GM21390 (cell line): Measurements from ENCODE around the gene IL36RN.

Experiments used
- ATAC-seq: cut with Tn5 transposase; IDR thresholded peaks from one replicate; pipeline ENCODE4 v1.9.1; 2021; ENCODE audit not compliant: unreplicated experiment

The IL36RN gene

GRCh38 chr2:113058998-113059960 lies at the start of gene IL36RN:
TSS of gene IL36RN (plus strand) at chr2:113059198. CDS start at chr2:113059439, 241 bp downstream.
- no peak for ATAC-seq

GRCh38 chr2:113009622-113010021 lies 49.4 kb upstream of the IL36RN start:
- no peak for ATAC-seq

- ATAC-seq = no peak
These were observed 48.9 kb upstream of the IL36RN start for GRCh38 chr2:113010088-113010487.

- no peak for ATAC-seq
These were observed 47.9 kb upstream of the IL36RN start for GRCh38 chr2:113011108-113011507.

DNA sequence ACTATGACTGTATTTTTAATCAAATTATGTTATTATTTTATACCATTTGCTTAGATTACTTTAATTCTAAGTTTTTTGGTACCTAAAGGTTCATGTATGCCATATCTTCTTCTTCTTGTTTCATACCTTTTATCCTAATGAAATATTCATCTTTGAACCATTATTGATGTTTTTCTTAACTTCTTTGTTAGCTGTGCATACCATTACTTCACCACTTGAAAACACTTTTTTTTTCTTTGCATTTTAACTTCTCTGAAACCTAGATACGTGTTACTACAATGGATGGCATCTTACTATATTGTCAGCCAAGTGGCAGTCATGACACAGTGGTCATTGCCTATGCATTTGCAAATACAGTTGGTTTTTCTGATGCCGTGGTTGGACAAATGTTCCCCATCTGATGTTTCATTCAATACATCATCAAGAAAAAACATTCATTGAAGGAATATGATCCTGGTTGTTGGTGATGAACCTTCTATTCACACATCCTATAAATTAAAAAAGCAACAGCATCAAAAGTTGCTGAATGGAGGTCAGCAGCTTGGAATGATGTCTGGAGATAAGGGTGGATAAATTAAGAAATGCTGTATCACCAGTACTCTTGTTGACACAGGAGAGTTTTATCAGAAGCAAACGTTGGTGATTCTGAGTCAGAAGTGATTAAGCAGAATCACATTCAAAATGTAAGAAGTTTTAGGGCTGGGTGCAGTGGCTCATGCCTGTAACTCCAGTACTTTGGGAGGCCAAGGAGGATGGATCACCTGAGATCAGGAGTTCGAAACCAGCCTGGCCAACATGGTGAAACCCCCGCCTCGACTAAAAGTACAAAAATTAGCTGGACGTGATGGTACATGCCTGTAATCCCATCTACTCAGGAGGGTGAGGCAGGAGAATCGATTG lies 46.3 kb upstream of the IL36RN start:
- no peak for ATAC-seq

GRCh38 chr2:113013336-113013661 lies 45.7 kb upstream of the IL36RN start:
- ATAC-seq = no peak

DNA sequence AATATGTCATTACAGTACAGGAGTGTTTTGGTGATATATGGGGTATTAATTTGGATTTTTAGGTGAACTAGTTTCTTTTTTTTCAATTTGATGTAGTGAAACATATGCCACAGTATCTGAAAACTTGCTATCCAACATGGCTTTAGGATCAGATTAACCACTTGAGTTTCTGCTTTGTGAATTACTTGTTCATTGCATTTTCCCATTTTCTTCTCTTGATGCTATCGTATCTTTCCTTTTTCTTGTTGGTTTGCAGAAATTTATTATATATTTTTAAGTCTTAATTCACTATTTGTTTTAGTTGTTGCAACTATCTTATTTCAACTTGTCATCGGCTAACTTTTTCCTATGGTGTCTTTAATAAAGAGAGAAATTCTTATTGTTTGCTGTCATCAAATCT lies 44.9 kb upstream of the IL36RN start:
- no peak for ATAC-seq

DNA sequence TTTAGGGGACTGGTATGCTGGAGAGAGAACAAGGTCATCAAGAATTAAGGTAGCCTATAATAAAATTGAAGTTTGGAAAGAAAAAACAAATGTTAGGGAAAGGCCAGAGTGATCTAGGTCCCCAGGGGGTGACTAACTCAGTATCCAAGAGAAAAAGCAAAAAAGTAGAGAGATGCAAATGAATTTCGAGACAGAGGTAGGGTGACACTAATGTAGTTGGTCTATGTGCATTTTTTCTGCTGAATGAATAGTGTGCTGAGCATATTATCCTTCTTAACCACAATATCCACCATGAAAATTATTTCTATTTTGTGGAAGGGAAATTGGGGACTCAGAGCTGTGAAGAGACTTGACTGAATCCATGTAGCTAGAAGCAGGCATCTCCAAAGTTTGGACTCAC lies 44.0 kb upstream of the IL36RN start:
- ATAC-seq = no peak

GRCh38 chr2:113015655-113016054 lies 43.3 kb upstream of the IL36RN start:
- ATAC-seq = no peak

- no peak for ATAC-seq
These were observed 40.5 kb upstream of the IL36RN start for GRCh38 chr2:113018509-113018908.

GRCh38 chr2:113021312-113021711 lies 37.7 kb upstream of the IL36RN start:
- no peak for ATAC-seq

DNA sequence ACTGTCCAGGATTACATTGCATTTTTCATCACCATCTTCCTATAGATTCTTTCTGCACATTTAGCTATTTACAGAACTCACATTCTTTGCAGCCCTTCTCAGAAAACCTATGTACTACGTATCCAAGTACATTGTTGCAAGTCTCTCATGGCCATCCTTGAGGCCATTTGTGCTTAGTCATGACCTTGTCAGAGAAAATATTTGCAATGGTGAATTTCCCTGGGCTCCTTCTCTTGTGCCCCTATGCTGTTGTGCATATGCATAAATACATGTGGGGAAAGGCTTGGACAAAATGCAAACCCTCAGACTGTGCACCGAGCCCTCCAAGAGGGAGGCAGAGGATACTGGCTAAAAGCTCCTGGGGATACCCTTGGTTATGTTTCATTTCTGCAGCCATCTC lies 34.2 kb upstream of the IL36RN start:
- no peak for ATAC-seq

DNA sequence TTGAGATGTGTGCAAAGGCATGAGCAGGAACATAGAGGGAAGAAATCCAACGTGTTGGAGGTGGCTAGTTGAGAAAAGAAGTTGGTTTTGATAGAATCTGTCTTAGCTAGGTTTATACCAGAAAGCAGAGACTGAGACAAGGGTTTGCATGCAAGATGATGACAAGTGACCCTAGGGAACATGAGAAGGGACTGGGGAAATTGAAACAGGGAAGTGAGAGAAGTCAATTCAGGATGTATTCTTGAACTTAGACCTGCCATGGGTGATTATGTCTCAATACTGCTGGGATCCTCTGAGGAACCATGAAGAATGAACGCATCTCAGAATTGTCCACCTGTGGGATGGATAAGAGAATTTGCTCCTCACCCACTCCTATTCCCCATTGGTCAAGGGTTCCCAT lies 33.3 kb upstream of the IL36RN start:
- ATAC-seq = no peak

GRCh38 chr2:113027691-113028090 lies 31.3 kb upstream of the IL36RN start:
- no peak for ATAC-seq

- no peak for ATAC-seq
These were observed 30.9 kb upstream of the IL36RN start for GRCh38 chr2:113028112-113028511.

DNA sequence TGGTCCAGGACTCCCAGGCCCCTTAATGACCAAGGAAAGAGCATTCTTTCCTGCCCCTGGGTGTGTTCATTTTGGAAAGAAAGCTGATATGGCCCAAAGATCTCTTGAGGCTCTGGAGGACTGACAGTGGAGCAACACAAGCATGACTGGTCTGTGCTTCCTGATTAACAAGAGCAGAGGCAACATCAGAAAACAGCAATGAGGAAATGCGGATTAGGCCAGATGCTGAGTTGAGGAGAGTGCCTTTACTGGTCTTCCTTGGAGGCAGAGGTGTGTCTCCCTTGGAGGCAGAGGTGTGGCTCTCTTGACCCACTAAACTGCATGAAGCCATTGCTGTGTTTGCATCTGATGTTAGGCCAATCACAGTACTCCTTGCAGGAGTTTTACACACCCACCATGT lies 26.3 kb upstream of the IL36RN start:
- ATAC-seq = no peak

DNA sequence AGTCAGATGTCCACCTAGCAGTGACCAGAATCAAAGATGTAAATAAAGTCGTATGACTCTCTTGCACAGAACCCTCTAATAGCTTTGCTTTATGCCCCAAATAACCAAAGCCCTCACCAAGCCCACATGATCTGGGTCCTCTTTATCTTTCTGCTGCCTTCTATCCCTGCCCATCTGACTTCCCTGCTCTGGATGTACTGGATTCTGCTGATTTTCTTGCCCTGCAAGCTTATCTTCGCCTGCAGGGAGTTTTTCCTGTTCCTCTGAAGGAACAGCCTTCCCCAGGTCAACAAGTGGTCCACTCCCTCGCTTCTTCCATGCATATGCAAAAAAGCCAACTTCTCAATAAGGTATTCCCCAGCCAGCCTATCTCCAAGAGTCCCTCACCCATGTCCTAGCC lies 25.0 kb upstream of the IL36RN start:
- no peak for ATAC-seq

DNA sequence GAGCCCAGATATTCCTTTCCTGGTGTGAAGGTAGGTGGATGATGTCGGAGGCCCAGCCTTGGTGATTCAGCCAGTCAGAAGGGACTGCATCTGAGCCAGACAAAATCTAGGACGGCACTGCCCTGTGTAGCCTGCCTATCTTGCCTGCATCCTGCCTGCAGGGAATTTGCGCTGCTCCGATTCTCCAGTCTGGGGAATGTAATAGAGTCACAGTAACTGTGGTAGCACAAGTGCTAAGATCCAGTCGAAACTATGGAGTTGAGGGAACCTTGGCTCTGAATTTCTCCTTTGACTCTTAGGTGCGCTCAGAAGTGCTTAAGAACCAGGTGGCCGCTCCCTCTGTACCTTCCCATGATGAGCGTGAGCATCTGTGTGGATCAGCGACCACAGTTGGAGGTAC lies 22.2 kb upstream of the IL36RN start:
- ATAC-seq = no peak

GRCh38 chr2:113038291-113038690 lies 20.7 kb upstream of the IL36RN start:
- no peak for ATAC-seq

GRCh38 chr2:113039158-113039557 lies 19.8 kb upstream of the IL36RN start:
- no peak for ATAC-seq

DNA sequence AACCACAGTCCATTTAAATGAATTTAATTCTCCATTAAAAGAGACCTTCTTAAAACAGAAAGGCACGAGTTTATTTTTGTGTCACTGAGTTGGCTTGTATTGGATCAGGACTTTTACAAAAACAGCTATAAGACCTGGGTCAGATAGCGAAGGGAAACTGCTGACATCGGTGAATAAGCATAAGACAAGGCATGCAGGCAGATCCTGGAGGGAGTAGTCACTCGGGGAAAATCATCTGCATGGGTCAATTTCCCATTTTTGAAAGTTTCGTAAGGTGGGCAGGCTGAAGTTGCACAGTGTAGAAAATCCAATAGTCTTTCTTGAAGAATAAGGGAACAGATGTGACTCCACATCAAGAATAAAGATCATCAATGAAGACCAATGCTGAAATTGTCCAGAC lies 19.3 kb upstream of the IL36RN start:
- no peak for ATAC-seq

GRCh38 chr2:113041871-113042270 lies 17.1 kb upstream of the IL36RN start:
- ATAC-seq = no peak
